Measurements from ENCODE around the gene PPIP5K2. TPM values are rescaled to one million over a fixed set of nuclear protein-coding genes. Genes with fewer than 3 reads are reported as not detected.

PPIP5K2 gene
- total RNA-seq, 5 donors from 2014 or later (not counting 1 experiment from before 2014, with no cell fraction given) = 40.1 to 63.7 (median 53.3) TPM

- no peak for DNase-seq
- H3K4me1 ChIP-seq (ENCODE audit: control insufficient read depth in 1 of 2, extremely low read depth in 1 of 2, insufficient read depth in 2 of 2, low read length in 2 of 2) = peaks cover 0 to 2% of the 10 kb centered on the region in 2 experiments
- Mint-ChIP-seq H3K27me3 (no peaks in the 10 kb centered on the region), H3K4me1 (peaks cover 11 to 17% (median 15%) of the 10 kb centered on the region in 3 donors), H3K4me3 (no peak overlapping the region), H3K27ac (no peak overlapping the region), H3K9me3 (peaks cover 0 to 4% (median 4%) of the 10 kb centered on the region in 3 donors), H3K36me3 (peaks cover 65% of the 10 kb centered on the region)
- no peaks in the 10 kb centered on the region for H3K9me3 ChIP-seq
- no peak overlapping the region for H3K27ac ChIP-seq (ENCODE audit: low read length)
- ChIA-PET CTCF (no interaction called here), POLR2A (no interaction called here)
- no CpG with 5 or more reads among the region's 3 CpGs for WGBS (ENCODE audit: insufficient coverage)
- peaks cover 0 to 2% of the 10 kb centered on the region in 2 donors for H3K36me3 ChIP-seq (ENCODE audit: control insufficient read depth in 2 of 2, extremely low read depth in 1 of 2, insufficient read depth in 1 of 2, low read length in 1 of 2)
- no peak for ATAC-seq (replicated peaks in 1 of 4)
- H3K27me3 ChIP-seq (replicated peaks in 1 of 2; ENCODE audit: control insufficient read depth in 2 of 2, extremely low read depth in 1 of 2, insufficient read depth in 2 of 2, low read length in 1 of 2) = no peaks in the 10 kb centered on the region
- H3K4me3 ChIP-seq (ENCODE audit: control insufficient read depth in 1 of 2, extremely low read depth in 1 of 2, low read length in 1 of 2) = no peak overlapping the region
These were observed 86.0 kb downstream of the PPIP5K2 start for GRCh38 chr5:103205991-103206700.

DNA sequence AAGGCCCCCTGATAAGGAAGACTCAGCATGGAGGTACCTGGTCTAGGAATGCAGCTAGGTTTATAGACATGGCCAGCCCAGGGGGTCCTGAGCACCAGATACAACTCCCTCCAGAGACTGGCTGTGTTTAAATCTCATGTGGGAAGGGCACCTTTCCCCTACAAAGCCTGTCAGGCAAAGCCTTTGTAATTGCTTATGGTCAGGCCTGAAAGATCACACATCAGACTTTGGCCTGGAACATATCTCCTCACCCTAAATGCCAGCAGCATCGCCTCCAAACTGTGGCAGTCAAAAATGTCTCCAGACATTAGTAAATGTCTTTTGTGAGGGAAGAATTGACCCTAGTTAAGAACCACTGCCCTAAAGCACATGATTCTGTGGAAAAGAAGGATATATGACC lies 86.9 kb downstream of the PPIP5K2 start:
- ChIA-PET CTCF (no interaction called here), POLR2A (no interaction called here)
- WGBS (ENCODE audit: insufficient coverage) = no CpG with 5 or more reads among the region's 1 CpG
- H3K4me3 ChIP-seq (ENCODE audit: control insufficient read depth in 1 of 2, extremely low read depth in 1 of 2, low read length in 1 of 2) = no peak overlapping the region
- H3K9me3 ChIP-seq = no peaks in the 10 kb centered on the region
- peaks cover 57% of the 10 kb centered on the region for H3K36me3 Mint-ChIP-seq
- no peaks in the 10 kb centered on the region for H3K36me3 ChIP-seq (ENCODE audit: control insufficient read depth in 2 of 2, extremely low read depth in 1 of 2, insufficient read depth in 1 of 2, low read length in 1 of 2)
- no peak for ATAC-seq (replicated peaks in 1 of 4)
- peaks cover 0 to 4% (median 4%) of the 10 kb centered on the region in 3 donors for H3K9me3 Mint-ChIP-seq
- no peaks in the 10 kb centered on the region for H3K27me3 ChIP-seq (replicated peaks in 1 of 2; ENCODE audit: control insufficient read depth in 2 of 2, extremely low read depth in 1 of 2, insufficient read depth in 2 of 2, low read length in 1 of 2)
- H3K27ac ChIP-seq (ENCODE audit: low read length) = no peak overlapping the region
- H3K27ac Mint-ChIP-seq = no peak overlapping the region
- DNase-seq = no peak
- H3K4me1 Mint-ChIP-seq = peaks cover 18 to 25% (median 24%) of the 10 kb centered on the region in 3 donors
- no peaks in the 10 kb centered on the region for H3K27me3 Mint-ChIP-seq
- peaks cover 0 to 2% of the 10 kb centered on the region in 2 experiments for H3K4me1 ChIP-seq (ENCODE audit: control insufficient read depth in 1 of 2, extremely low read depth in 1 of 2, insufficient read depth in 2 of 2, low read length in 2 of 2)
- H3K4me3 Mint-ChIP-seq = no peak overlapping the region

DNA sequence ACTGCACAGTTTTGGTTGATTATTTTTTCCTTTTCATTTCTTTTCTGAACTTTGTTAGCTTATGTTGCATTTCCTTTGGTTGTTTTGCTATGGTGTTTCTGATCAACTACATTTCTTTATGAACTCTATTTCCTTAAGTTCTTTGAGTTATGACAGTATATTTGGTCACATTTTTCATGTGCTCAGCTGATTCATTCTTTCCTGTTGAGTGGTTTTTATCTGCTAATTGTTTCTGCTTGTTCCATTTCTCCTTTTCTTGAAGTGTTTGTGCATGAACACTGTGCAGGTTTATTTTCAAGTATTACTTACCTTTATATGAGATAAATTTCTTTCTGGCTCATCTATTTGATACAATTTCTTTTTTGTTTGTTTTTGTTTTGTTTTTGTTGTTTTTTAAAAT lies 87.6 kb downstream of the PPIP5K2 start:
- Histone ChIP-seq H3K4me3 (ENCODE audit: control insufficient read depth in 1 of 2, extremely low read depth in 1 of 2, low read length in 1 of 2) (no peak overlapping the region), H3K27me3 (replicated peaks in 1 of 2; ENCODE audit: control insufficient read depth in 2 of 2, extremely low read depth in 1 of 2, insufficient read depth in 2 of 2, low read length in 1 of 2) (no peaks in the 10 kb centered on the region), H3K9me3 (no peaks in the 10 kb centered on the region), H3K4me1 (ENCODE audit: control insufficient read depth in 1 of 2, extremely low read depth in 1 of 2, insufficient read depth in 2 of 2, low read length in 2 of 2) (peaks cover 0 to 2% of the 10 kb centered on the region in 2 experiments), H3K27ac (ENCODE audit: low read length) (no peak overlapping the region), H3K36me3 (ENCODE audit: control insufficient read depth in 2 of 2, extremely low read depth in 1 of 2, insufficient read depth in 1 of 2, low read length in 1 of 2) (no peaks in the 10 kb centered on the region)
- POLR2A ChIA-PET = interaction anchor here in 1 of 2 donors (0.6 kb wide), 1 partner anchor 11 kb away, joined by 3 read pairs; no protein-coding TSS in a partner anchor
- H3K27me3 Mint-ChIP-seq = no peaks in the 10 kb centered on the region
- no peak for DNase-seq
- no peak overlapping the region for H3K4me3 Mint-ChIP-seq
- H3K27ac Mint-ChIP-seq = peak overlapping the region in 1 of 2 donors; percentile 56
- peaks cover 0 to 4% (median 4%) of the 10 kb centered on the region in 3 donors for H3K9me3 Mint-ChIP-seq
- peaks cover 56% of the 10 kb centered on the region for H3K36me3 Mint-ChIP-seq
- ATAC-seq (replicated peaks in 1 of 4) = no peak
- CTCF ChIA-PET = no interaction called here
- peaks cover 22 to 29% (median 26%) of the 10 kb centered on the region in 3 donors for H3K4me1 Mint-ChIP-seq

- Mint-ChIP-seq H3K36me3 (peaks cover 51% of the 10 kb centered on the region), H3K4me3 (no peak overlapping the region), H3K27me3 (no peaks in the 10 kb centered on the region), H3K4me1 (peaks cover 22 to 29% (median 26%) of the 10 kb centered on the region in 3 donors), H3K9me3 (peaks cover 0 to 4% (median 4%) of the 10 kb centered on the region in 3 donors), H3K27ac (peak overlapping the region in 1 of 2 donors; percentile 5)
- ATAC-seq (replicated peaks in 1 of 4) (no peak), DNase-seq (no peak)
- Histone ChIP-seq H3K9me3 (no peaks in the 10 kb centered on the region), H3K27me3 (replicated peaks in 1 of 2; ENCODE audit: control insufficient read depth in 2 of 2, extremely low read depth in 1 of 2, insufficient read depth in 2 of 2, low read length in 1 of 2) (no peaks in the 10 kb centered on the region), H3K27ac (ENCODE audit: low read length) (no peak overlapping the region), H3K36me3 (ENCODE audit: control insufficient read depth in 2 of 2, extremely low read depth in 1 of 2, insufficient read depth in 1 of 2, low read length in 1 of 2) (no peaks in the 10 kb centered on the region), H3K4me3 (ENCODE audit: control insufficient read depth in 1 of 2, extremely low read depth in 1 of 2, low read length in 1 of 2) (no peak overlapping the region), H3K4me1 (ENCODE audit: control insufficient read depth in 1 of 2, extremely low read depth in 1 of 2, insufficient read depth in 2 of 2, low read length in 2 of 2) (peaks cover 0 to 2% of the 10 kb centered on the region in 2 experiments)
- ChIA-PET POLR2A (no interaction called here), CTCF (interaction anchor here in 1 of 2 donors (0.7 kb wide), 1 partner anchor 601 kb away, joined by 3 read pairs; no protein-coding TSS in a partner anchor)
- WGBS (ENCODE audit: insufficient coverage) = no CpG with 5 or more reads among the region's 2 CpGs
These were observed 88.4 kb downstream of the PPIP5K2 start for GRCh38 chr5:103208460-103208859.

- ChIA-PET POLR2A (interaction anchor here in 1 of 2 donors (0.6 kb wide), 1 partner anchor 46 kb away, joined by 7 read pairs; no protein-coding TSS in a partner anchor), CTCF (interaction anchor here in 1 of 2 donors (0.7 kb wide), 1 partner anchor 601 kb away, joined by 3 read pairs; no protein-coding TSS in a partner anchor)
- DNase-seq (no peak), ATAC-seq (replicated peaks in 1 of 4) (no peak)
- H3K27me3 Mint-ChIP-seq = no peaks in the 10 kb centered on the region
- no peak overlapping the region for H3K4me3 ChIP-seq (ENCODE audit: control insufficient read depth in 1 of 2, extremely low read depth in 1 of 2, low read length in 1 of 2)
- H3K4me1 ChIP-seq (ENCODE audit: control insufficient read depth in 1 of 2, extremely low read depth in 1 of 2, insufficient read depth in 2 of 2, low read length in 2 of 2) = peaks cover 0 to 2% of the 10 kb centered on the region in 2 experiments
- peaks cover 0 to 4% (median 4%) of the 10 kb centered on the region in 3 donors for H3K9me3 Mint-ChIP-seq
- no peaks in the 10 kb centered on the region for H3K36me3 ChIP-seq (ENCODE audit: control insufficient read depth in 2 of 2, extremely low read depth in 1 of 2, insufficient read depth in 1 of 2, low read length in 1 of 2)
- no peak overlapping the region for H3K4me3 Mint-ChIP-seq
- H3K27ac ChIP-seq (ENCODE audit: low read length) = no peak overlapping the region
- no peaks in the 10 kb centered on the region for H3K27me3 ChIP-seq (replicated peaks in 1 of 2; ENCODE audit: control insufficient read depth in 2 of 2, extremely low read depth in 1 of 2, insufficient read depth in 2 of 2, low read length in 1 of 2)
- H3K36me3 Mint-ChIP-seq = peaks cover 45% of the 10 kb centered on the region
- peaks cover 22 to 29% (median 26%) of the 10 kb centered on the region in 3 donors for H3K4me1 Mint-ChIP-seq
- H3K27ac Mint-ChIP-seq = no peak overlapping the region
- H3K9me3 ChIP-seq = no peaks in the 10 kb centered on the region
These were observed 89.0 kb downstream of the PPIP5K2 start for GRCh38 chr5:103209065-103209464.

- Mint-ChIP-seq H3K9me3 (no peaks in the 10 kb centered on the region), H3K27ac (no peak overlapping the region), H3K36me3 (peaks cover 27% of the 10 kb centered on the region), H3K4me3 (no peak overlapping the region), H3K4me1 (peaks cover 22 to 29% (median 26%) of the 10 kb centered on the region in 3 donors), H3K27me3 (no peaks in the 10 kb centered on the region)
- POLR2A ChIA-PET = interaction anchor here in 1 of 2 donors (0.6 kb wide), 1 partner anchor 9 kb away, joined by 3 read pairs; no protein-coding TSS in a partner anchor
- no peaks in the 10 kb centered on the region for H3K27me3 ChIP-seq (replicated peaks in 1 of 2; ENCODE audit: control insufficient read depth in 2 of 2, extremely low read depth in 1 of 2, insufficient read depth in 2 of 2, low read length in 1 of 2)
- DNase-seq = no peak
- no peaks in the 10 kb centered on the region for H3K36me3 ChIP-seq (ENCODE audit: control insufficient read depth in 2 of 2, extremely low read depth in 1 of 2, insufficient read depth in 1 of 2, low read length in 1 of 2)
- no CpG with 5 or more reads among the region's 2 CpGs for WGBS (ENCODE audit: insufficient coverage)
- H3K27ac ChIP-seq (ENCODE audit: low read length) = no peak overlapping the region
- no peaks in the 10 kb centered on the region for H3K9me3 ChIP-seq
- ATAC-seq (replicated peaks in 1 of 4) = no peak
- CTCF ChIA-PET = interaction anchor here in 1 of 2 donors (0.5 to 1.2 kb wide), 2 partner anchors 71 to 362 kb away, joined by 5 read pairs; no protein-coding TSS in a partner anchor
- no peak overlapping the region for H3K4me3 ChIP-seq (ENCODE audit: control insufficient read depth in 1 of 2, extremely low read depth in 1 of 2, low read length in 1 of 2)
- peaks cover 0 to 2% of the 10 kb centered on the region in 2 experiments for H3K4me1 ChIP-seq (ENCODE audit: control insufficient read depth in 1 of 2, extremely low read depth in 1 of 2, insufficient read depth in 2 of 2, low read length in 2 of 2)
These were observed 90.9 kb downstream of the PPIP5K2 start for GRCh38 chr5:103210952-103211351.

All from T-cell (primary cell).